Caco-2 (cell line): ENCODE measurements around the gene DDX11. TPM values are rescaled to one million over a fixed set of nuclear protein-coding genes. Genes with fewer than 3 reads are reported as not detected.
"Not testable (repeated sequence)": the region's sequence is repeated elsewhere in the genome, so short reads cannot be mapped to it uniquely, and the experiment has no call there.

ENCODE experiments used
- BruUV-seq: library from RNA; stranded (reverse); fragments of 400-500 nt; replicated peaks from 2 replicates; lab custom pipeline; 2021; lab: Mats Ljungman, UMichigan
- CTCF ChIA-PET: fragments of 300-600 bp; sonication (Branson Sonifier 250); formaldehyde crosslinking; loops from one replicate; lab custom pipeline; 2022; ENCODE audit warnings: antibody characterized with exemption; lab: Charles Lee
- POLR2A ChIA-PET: fragments of 300-600 bp; sonication (Branson Sonifier 250); formaldehyde crosslinking; loops from one replicate; lab custom pipeline; 2022; ENCODE audit warnings: antibody characterized with exemption; lab: Charles Lee
- DNase-seq, 2 experiments: peaks; one replicate each; pipeline versions ENCODE4 v3.0.0 to v3.0.0-alpha.2; 2020 to 2022
- H3K27me3 ChIP-seq: replicated peaks from 2 replicates; pipeline ENCODE4 v1.6.0; 2011; ENCODE audit warnings: low read length; ENCODE audit not compliant: control insufficient read depth, insufficient read depth
- H3K36me3 ChIP-seq: 2 replicates; pipeline ENCODE4 v1.5.1; 2011; ENCODE audit warnings: low read length; ENCODE audit not compliant: control insufficient read depth, insufficient read depth
- H3K4me1 ChIP-seq: fragments of 250-450 bp; sonication (Bioruptor Pico); 2 replicates; pipeline ENCODE4 v1.5.1; 2020; ENCODE audit warnings: mild to moderate bottlenecking
- H3K4me3 ChIP-seq: 2 replicates; pipeline ENCODE4 v1.5.1; 2011; ENCODE audit warnings: low read depth, mild to moderate bottlenecking, control low read depth, low read length
- H3K9me3 ChIP-seq: fragments of 250-450 bp; sonication (Bioruptor Pico); 2 replicates; pipeline ENCODE4 v1.5.1; 2020; ENCODE audit warnings: mild to moderate bottlenecking, moderate library complexity
- H3K27ac Mint-ChIP-seq: one replicate; pipeline ENCODE4 v1.8.0; 2022; ENCODE audit warnings: mixed read lengths; ENCODE audit not compliant: unreplicated experiment
- H3K27me3 Mint-ChIP-seq: one replicate; pipeline ENCODE4 v1.8.0; 2022; ENCODE audit warnings: mixed read lengths; ENCODE audit not compliant: insufficient read depth, unreplicated experiment
- H3K36me3 Mint-ChIP-seq: one replicate; pipeline ENCODE4 v1.8.0; 2022; ENCODE audit warnings: mild to moderate bottlenecking, mixed read lengths; ENCODE audit not compliant: insufficient read depth, unreplicated experiment
- H3K4me1 Mint-ChIP-seq: one replicate; pipeline ENCODE4 v1.8.0; 2022; ENCODE audit warnings: low read depth, mixed read lengths; ENCODE audit not compliant: unreplicated experiment
- H3K4me3 Mint-ChIP-seq: one replicate; pipeline ENCODE4 v1.8.0; 2022; ENCODE audit warnings: mild to moderate bottlenecking, moderate library complexity, mixed read lengths; ENCODE audit not compliant: unreplicated experiment
- H3K9me3 Mint-ChIP-seq: one replicate; pipeline ENCODE4 v1.8.0; 2022; ENCODE audit warnings: mixed read lengths; ENCODE audit not compliant: unreplicated experiment
- intact Hi-C: fragments of 100-400 bp; cut with micrococcal nuclease; formaldehyde crosslinking; loops from one replicate; pipeline ENCODE4 v1.10.0; 2022; ENCODE audit not compliant: unreplicated experiment
- total RNA-seq: library from RNA; stranded (reverse); gene quantifications from 2 replicates; pipeline ENCODE4 v1.2.3, GENCODE V29; 2022
- TF ChIP-seq, protein P1 (sequence below), 2 experiments: fragments of 200-600 bp in 1 of 2; IDR thresholded peaks; 1 replicate in 1 of 2; 2 replicates in 1 of 2; pipeline versions ENCODE4 v1.5.1 to v1.8.0; 2011 to 2022; ENCODE audit warnings: antibody characterized with exemption in 1 of 2, control low read depth in 1 of 2, inconsistent platforms in 1 of 2, low read depth in 1 of 2, low read length in 1 of 2, mild to moderate bottlenecking in 1 of 2, moderate library complexity in 1 of 2; ENCODE audit not compliant: insufficient read depth in 1 of 2, severe bottlenecking in 1 of 2, unreplicated experiment in 1 of 2

DDX11 gene
- total RNA-seq, 1 experiment from 2014 or later = 175 TPM

DNA sequence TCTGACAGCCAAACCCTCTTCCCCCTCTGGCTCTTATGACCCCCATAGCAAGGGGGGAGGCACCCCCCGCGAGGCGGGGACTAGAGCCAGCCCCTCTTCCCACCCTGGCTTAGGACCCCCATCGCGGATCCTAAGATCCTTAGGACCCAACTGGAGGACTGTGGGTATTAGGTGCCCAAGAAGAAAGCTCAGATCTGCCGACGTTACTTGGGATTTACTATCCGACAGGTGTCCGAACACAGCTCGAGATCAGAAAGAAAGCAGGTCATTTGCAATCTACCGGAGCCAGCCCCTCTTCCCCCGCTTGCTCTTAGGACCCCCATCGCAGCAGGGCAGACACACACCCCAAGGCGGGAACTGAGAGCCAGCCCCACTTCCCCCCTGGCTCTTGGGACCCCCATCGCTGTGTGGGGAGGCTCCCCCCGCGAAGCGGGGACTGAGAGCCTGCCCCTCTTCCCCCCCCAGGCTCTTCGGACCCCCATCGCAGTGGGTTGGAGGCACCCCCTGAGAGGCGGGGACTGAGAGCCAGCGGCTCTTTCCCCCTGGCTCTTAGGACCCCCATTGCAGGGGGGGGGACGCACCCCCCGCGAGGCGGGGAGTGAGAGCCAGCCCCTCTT, 46.8 kb downstream of the DDX11 start:
- H3K4me3 ChIP-seq = no peak overlapping the region
- CTCF ChIA-PET = no interaction called here
- H3K4me3 Mint-ChIP-seq = peak overlapping the region; percentile 50

DNA sequence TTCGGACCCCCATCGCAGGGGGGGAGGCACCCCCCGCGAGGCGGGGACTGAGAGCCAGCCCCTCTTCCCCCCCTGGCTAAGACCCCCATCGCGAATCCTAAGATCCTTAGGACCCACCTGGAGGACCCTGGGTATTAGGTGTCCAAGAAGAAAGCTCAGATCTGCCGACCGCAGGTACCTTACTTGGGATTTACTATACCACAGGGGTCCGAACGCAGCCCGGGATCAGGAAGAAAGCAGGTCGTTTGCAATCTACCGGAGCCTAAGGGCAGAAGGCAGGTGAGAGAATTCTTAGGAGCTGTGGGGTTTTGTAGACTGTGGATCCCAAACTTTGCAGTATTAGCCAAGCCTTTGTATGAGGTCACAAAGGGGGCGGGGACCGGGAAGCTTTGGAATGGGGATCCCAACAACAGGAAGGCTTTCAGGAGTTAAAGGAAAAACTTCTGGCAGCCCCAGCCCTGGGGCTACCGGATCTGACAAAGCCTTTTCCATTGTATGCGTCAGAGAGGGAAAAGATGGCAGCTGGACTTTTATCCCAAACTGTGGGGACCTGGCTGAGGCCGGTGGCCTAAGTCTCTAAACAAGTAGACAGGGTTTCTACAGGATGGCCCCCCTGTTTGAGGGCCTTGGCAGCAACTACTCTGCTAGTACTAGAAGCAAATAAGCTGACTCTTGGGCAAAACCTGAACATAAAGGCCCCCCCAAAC, 47.5 kb downstream of the DDX11 start:
- H3K27me3 Mint-ChIP-seq, CTCF ChIA-PET, intact Hi-C loops, DNase-seq, BruUV-seq, H3K27me3 ChIP-seq, H3K9me3 Mint-ChIP-seq, H3K4me3 Mint-ChIP-seq, H3K9me3 ChIP-seq, H3K36me3 Mint-ChIP-seq, H3K4me1 Mint-ChIP-seq, H3K36me3 ChIP-seq, H3K27ac Mint-ChIP-seq, POLR2A ChIA-PET, H3K4me3 ChIP-seq: not testable (repeated sequence)
- H3K4me1 ChIP-seq = peaks cover 17% of the 10 kb centered on the region

More for the DNA sequence above, 46.8 kb downstream of the DDX11 start:
- Histone ChIP-seq H3K4me1 (peaks cover 17% of the 10 kb centered on the region), H3K36me3 (no peaks in the 10 kb centered on the region), H3K27me3 (peaks cover 3% of the 10 kb centered on the region; the same call in 1 of the 2 replicates), H3K9me3 (no peaks in the 10 kb centered on the region)
- no TSS peak for BruUV-seq
- POLR2A ChIA-PET = no interaction called here
- H3K27ac Mint-ChIP-seq = no peak overlapping the region
- H3K9me3 Mint-ChIP-seq = no peaks in the 10 kb centered on the region
- peaks cover 7% of the 10 kb centered on the region for H3K27me3 Mint-ChIP-seq
- TF ChIP-seq, protein P1, sequence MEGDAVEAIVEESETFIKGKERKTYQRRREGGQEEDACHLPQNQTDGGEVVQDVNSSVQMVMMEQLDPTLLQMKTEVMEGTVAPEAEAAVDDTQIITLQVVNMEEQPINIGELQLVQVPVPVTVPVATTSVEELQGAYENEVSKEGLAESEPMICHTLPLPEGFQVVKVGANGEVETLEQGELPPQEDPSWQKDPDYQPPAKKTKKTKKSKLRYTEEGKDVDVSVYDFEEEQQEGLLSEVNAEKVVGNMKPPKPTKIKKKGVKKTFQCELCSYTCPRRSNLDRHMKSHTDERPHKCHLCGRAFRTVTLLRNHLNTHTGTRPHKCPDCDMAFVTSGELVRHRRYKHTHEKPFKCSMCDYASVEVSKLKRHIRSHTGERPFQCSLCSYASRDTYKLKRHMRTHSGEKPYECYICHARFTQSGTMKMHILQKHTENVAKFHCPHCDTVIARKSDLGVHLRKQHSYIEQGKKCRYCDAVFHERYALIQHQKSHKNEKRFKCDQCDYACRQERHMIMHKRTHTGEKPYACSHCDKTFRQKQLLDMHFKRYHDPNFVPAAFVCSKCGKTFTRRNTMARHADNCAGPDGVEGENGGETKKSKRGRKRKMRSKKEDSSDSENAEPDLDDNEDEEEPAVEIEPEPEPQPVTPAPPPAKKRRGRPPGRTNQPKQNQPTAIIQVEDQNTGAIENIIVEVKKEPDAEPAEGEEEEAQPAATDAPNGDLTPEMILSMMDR (IDR thresholded peaks at IDR 0.05; ENCODE audit: insufficient read depth in 1 of 2, low read depth in 1 of 2, low read length in 1 of 2, severe bottlenecking in 1 of 2, unreplicated experiment in 1 of 2) = no peak
- DNase-seq = no peak
- H3K36me3 Mint-ChIP-seq = peaks cover 6% of the 10 kb centered on the region
- intact Hi-C loops = no loop called here
- H3K4me1 Mint-ChIP-seq = no peaks in the 10 kb centered on the region

DNA sequence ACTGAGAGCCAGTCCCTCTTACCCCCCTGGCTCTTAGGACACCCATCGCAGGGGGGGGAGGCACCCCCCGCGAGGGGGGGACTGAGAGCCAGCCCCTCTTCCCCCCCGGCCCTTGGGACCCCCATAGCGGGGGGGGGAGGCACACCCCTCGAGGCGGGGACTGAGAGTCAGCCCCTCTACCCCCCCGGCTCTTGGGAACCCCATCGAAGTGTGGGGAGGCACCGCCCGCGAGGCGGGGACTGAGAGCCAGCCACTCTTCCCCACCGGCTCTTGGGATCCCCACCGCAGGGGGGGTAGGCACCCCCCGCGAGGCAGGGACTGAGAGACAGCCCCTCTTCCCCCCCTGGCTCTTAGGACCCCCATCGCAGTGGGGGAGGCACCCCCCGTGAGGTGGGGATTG, 48.8 kb downstream of the DDX11 start:
- BruUV-seq = no TSS peak
- H3K27me3 ChIP-seq = peaks cover 3% of the 10 kb centered on the region; the same call in 1 of the 2 replicates
- ChIA-PET POLR2A (no interaction called here), CTCF (no interaction called here)
- no peaks in the 10 kb centered on the region for H3K36me3 ChIP-seq
- Mint-ChIP-seq H3K4me1 (no peaks in the 10 kb centered on the region), H3K27me3 (peaks cover 7% of the 10 kb centered on the region), H3K9me3 (no peaks in the 10 kb centered on the region), H3K36me3 (peaks cover 6% of the 10 kb centered on the region), H3K27ac (no peak overlapping the region), H3K4me3 (no peak overlapping the region)
- H3K4me3 ChIP-seq = no peak overlapping the region
- no peak for DNase-seq
- H3K4me1 ChIP-seq = peaks cover 16% of the 10 kb centered on the region
- intact Hi-C loops = no loop called here
- TF ChIP-seq, protein P1 (IDR thresholded peaks at IDR 0.05; ENCODE audit: insufficient read depth in 1 of 2, low read depth in 1 of 2, low read length in 1 of 2, severe bottlenecking in 1 of 2, unreplicated experiment in 1 of 2) = no peak
- no peaks in the 10 kb centered on the region for H3K9me3 ChIP-seq

DNA sequence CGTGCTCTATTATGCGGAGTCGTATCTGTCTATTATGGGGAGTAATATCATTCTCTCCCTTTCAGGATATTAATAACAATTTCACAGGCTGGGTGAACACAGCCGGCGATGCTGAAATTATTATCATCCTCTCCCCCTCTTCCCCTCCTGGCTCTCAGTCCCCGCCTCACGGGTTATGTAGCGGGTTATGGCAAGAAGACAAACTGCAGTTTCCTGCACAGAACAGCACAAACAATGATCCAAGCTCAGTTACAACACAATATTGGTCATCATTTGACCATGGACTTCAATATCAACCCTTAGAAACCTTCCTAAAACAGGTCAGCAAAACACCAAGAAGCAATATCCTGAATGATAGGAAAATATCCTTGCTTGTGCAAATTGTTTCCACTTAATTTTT, 50.5 kb downstream of the DDX11 start:
- H3K4me1 Mint-ChIP-seq, intact Hi-C loops, H3K4me3 Mint-ChIP-seq, H3K4me1 ChIP-seq, H3K36me3 Mint-ChIP-seq, H3K4me3 ChIP-seq, BruUV-seq, H3K27ac Mint-ChIP-seq, H3K27me3 ChIP-seq, H3K9me3 ChIP-seq, H3K9me3 Mint-ChIP-seq, H3K36me3 ChIP-seq, CTCF ChIA-PET, DNase-seq, POLR2A ChIA-PET, H3K27me3 Mint-ChIP-seq: not testable (repeated sequence)

DNA sequence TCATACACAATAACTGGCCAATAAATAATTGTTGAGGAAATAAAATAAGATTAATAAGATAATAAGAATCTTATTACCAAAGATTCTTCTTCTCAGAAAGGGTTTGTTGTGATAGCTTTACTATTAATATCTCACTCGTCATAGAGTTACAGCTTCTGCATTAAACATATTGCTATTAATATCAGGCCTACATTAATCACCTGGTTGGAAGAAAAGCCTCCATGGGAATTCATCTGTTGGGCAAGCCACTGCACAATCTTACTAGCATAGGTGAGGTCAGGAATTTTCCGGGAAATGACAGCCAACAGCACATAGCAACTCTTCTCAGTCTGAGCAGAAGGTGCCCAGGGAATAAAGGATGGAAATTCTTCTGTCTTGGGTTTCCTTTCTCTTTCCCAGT, 51.5 kb downstream of the DDX11 start:
- H3K4me1 Mint-ChIP-seq, intact Hi-C loops, BruUV-seq, H3K4me1 ChIP-seq, H3K9me3 Mint-ChIP-seq, H3K4me3 ChIP-seq, H3K4me3 Mint-ChIP-seq, H3K27me3 Mint-ChIP-seq, CTCF ChIA-PET, H3K27me3 ChIP-seq, H3K36me3 ChIP-seq, H3K9me3 ChIP-seq, POLR2A ChIA-PET, H3K27ac Mint-ChIP-seq, DNase-seq, H3K36me3 Mint-ChIP-seq: not testable (repeated sequence)
